Uterus (tissue), 2 donors: Measurements from ENCODE around the gene NEAT1.

Source experiments
- POLR2A ChIP-seq, 2 donors: fragments of 450-650 bp; IDR thresholded peaks; one replicate each; pipeline ENCODE4 v1.6.1; 2016; ENCODE audit warnings: antibody characterized with exemption in 2 of 2, mild to moderate bottlenecking in 1 of 2, moderate library complexity in 1 of 2
- TF ChIP-seq, protein P1 (sequence below), 4 experiments: fragments of 200-600 bp in 2 of 4; fragments of 450-650 bp in 2 of 4; sonication (generic) in 2 of 4; IDR thresholded peaks; one replicate each; pipeline ENCODE4 v1.5.1; 2016 to 2019; ENCODE audit warnings: antibody characterized with exemption in 4 of 4, mild to moderate bottlenecking in 2 of 4, moderate library complexity in 1 of 4

GRCh38 chr11:65427691-65428577, 5.3 kb downstream of the NEAT1 start:
- TF ChIP-seq, protein P1, sequence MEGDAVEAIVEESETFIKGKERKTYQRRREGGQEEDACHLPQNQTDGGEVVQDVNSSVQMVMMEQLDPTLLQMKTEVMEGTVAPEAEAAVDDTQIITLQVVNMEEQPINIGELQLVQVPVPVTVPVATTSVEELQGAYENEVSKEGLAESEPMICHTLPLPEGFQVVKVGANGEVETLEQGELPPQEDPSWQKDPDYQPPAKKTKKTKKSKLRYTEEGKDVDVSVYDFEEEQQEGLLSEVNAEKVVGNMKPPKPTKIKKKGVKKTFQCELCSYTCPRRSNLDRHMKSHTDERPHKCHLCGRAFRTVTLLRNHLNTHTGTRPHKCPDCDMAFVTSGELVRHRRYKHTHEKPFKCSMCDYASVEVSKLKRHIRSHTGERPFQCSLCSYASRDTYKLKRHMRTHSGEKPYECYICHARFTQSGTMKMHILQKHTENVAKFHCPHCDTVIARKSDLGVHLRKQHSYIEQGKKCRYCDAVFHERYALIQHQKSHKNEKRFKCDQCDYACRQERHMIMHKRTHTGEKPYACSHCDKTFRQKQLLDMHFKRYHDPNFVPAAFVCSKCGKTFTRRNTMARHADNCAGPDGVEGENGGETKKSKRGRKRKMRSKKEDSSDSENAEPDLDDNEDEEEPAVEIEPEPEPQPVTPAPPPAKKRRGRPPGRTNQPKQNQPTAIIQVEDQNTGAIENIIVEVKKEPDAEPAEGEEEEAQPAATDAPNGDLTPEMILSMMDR (IDR thresholded peaks at IDR 0.05), result no peak
- no peak for TF ChIP-seq POLR2A (IDR thresholded peaks at IDR 0.05)
